GM18870 (cell line): Measurements from ENCODE around the gene MMP7.

Experiments used
- ATAC-seq: cut with Tn5 transposase; IDR thresholded peaks from one replicate; pipeline ENCODE4 v1.9.1; 2021; ENCODE audit warnings: moderate library complexity; ENCODE audit not compliant: unreplicated experiment

Gene MMP7, protein sequence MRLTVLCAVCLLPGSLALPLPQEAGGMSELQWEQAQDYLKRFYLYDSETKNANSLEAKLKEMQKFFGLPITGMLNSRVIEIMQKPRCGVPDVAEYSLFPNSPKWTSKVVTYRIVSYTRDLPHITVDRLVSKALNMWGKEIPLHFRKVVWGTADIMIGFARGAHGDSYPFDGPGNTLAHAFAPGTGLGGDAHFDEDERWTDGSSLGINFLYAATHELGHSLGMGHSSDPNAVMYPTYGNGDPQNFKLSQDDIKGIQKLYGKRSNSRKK

DNA sequence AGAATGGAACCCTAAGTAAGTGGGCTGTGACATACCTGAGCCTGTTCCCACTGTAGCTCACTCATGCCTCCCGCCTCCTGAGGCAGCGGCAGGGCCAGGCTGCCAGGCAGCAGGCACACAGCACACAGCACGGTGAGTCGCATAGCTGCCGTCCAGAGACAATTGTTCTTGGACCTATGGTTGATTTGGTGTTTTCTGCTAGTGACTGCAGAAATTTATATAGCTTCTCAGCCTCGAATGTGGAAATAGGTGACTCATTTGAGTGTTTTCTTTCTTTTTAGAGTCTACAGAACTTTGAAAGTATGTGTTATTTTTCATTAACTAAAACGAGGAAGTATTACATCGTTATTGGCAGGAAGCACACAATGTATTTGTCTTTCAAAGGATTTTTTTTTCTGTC is at the start of gene MMP7:
MMP7 (minus strand) TSS at position 190 of the 400 bp plus-strand sequence; CDS start at position 143, 47 bp downstream.
- no peak for ATAC-seq

DNA sequence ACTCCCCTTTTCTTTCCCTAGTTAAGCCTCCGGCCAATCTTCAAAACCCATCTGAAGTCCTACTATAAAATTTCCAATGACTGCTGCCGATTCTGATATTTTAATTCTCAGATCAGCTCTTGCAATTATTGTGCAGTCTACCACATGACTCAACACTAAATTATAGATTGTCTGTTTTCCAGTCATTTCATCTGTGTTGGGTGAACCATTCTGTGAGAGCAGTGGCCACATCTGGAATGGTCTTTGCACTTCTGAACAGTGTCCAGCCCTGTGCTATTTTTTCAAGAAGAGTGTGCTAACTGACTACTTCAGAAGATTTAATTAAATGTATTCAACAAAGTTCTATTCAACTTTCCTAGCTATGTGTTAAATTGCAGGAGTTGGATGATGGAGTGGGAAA is 47.2 kb upstream of the MMP7 start:
- ATAC-seq, result no peak

- ATAC-seq, result peak; percentile 55
These were observed 46.6 kb upstream of the MMP7 start for GRCh38 chr11:102577182-102577581.

- ATAC-seq, result no peak
These were observed 45.8 kb upstream of the MMP7 start for GRCh38 chr11:102576350-102576749.

- no peak for ATAC-seq
These were observed 44.5 kb upstream of the MMP7 start for GRCh38 chr11:102575012-102575411.

- no peak for ATAC-seq
These were observed 43.3 kb upstream of the MMP7 start for GRCh38 chr11:102573851-102574250.

- ATAC-seq, result no peak
These were observed 42.1 kb upstream of the MMP7 start for GRCh38 chr11:102572554-102573220.

- no peak for ATAC-seq
These were observed 38.3 kb upstream of the MMP7 start for GRCh38 chr11:102568851-102569250.

DNA sequence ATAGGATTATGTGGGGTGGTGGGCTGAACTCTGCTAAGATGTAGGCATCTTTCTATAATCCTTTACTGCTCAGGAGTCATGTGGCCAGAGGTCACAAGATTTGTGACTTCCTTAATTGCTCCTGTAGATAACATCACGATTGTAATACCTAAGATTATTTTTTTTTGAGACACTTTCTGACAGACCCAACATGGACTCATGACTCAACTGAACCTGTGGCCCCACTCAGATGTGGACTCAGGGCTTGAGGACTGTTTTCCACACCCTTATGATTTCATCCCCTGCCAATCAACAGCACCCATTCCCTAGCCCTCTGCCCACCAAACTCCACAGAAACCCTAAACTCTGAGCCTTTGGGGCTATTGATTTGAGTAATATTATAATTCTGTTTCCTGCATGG is 35.6 kb upstream of the MMP7 start:
- no peak for ATAC-seq

- ATAC-seq, result peak; percentile 70
These were observed 33.6 kb upstream of the MMP7 start for GRCh38 chr11:102564110-102564509.

DNA sequence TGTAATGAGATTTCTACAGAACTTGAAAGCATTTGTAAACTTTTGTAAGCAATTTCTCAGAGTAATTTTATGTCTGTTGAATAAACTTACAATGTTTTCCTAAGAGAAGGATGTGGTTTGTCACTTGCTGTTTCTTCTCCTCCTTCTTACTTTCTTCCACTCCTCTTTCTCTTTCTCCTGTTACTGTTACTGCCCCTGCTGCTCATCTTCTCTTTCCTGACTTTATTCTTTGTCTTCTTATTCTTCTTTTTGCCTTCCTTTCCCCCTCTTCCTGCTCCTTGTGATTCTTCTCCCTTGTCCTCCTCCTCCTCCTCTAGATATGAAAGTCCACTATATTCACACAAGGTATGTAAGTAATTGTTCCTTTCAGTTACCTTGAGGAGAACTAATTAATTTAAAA is 31.1 kb upstream of the MMP7 start:
- ATAC-seq, result no peak

DNA sequence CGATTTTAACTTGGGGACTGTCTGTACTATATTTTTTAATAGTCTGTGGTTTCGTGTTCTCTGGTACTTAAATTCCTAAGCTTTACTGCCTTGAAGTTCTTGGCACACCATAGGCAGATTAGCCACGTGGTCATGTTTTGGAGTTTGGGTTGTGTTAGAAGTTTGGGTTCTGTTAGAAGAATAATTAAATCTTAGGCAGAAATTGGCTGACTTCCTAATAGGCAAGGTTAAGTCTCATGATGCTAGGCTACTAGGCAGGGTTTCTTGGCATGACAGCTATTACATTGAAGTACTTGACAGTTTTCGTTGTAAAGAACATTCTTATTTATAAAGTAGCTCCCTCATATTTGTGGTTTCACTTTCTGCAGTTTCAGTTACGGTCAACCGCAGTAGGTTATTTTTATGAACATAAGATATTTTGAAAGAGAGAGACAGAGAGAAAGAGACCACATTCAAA is 30.0 kb upstream of the MMP7 start:
- ATAC-seq, result peak; percentile 75

- ATAC-seq, result peak; percentile 31
These were observed 29.3 kb upstream of the MMP7 start for GRCh38 chr11:102559839-102560238.

GRCh38 chr11:102555091-102555490 is 24.5 kb upstream of the MMP7 start:
- ATAC-seq, result no peak

DNA sequence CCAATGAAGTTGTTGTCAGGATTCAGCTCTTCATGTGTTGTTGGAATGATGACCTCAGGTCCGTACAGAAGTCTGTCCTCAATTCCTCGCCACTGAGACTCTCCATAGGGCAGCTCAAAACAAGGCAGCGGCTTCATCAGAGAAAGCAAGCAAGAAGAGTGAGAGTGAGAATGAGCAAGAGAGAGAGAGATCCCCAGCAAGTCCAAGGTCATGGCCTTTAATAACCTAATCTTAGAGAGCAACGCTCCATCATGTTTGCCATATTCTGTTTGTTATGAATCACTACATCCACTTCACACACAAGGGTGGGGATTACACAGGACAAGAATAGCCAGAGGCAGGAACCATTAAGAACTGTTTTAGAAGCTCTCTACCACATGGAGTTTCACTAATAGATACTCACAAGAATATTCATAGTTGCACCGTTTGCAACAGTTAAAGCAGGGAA is 23.3 kb upstream of the MMP7 start:
- ATAC-seq, result peak; percentile 97

GRCh38 chr11:102552447-102553194 is 22.1 kb upstream of the MMP7 start:
- ATAC-seq, result no peak

DNA sequence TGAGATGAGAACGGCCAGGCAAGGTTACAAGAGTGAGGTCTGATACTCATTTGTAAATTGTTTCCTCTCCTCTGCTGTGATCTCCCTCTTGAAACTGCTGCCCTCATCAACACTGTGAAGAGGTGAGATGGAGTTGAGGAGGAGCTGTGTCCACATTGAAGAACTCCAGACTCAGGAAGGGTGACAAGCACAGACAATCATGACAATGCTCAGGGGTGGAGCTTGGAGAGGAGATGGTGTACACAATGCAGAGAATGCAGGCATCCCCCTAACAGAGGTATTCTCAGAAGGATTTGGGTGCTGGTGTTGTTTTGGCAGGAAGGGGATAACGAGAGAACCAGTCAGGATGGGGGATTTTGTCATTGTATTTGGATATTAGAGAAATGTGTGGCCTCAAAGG is 21.5 kb upstream of the MMP7 start:
- no peak for ATAC-seq

DNA sequence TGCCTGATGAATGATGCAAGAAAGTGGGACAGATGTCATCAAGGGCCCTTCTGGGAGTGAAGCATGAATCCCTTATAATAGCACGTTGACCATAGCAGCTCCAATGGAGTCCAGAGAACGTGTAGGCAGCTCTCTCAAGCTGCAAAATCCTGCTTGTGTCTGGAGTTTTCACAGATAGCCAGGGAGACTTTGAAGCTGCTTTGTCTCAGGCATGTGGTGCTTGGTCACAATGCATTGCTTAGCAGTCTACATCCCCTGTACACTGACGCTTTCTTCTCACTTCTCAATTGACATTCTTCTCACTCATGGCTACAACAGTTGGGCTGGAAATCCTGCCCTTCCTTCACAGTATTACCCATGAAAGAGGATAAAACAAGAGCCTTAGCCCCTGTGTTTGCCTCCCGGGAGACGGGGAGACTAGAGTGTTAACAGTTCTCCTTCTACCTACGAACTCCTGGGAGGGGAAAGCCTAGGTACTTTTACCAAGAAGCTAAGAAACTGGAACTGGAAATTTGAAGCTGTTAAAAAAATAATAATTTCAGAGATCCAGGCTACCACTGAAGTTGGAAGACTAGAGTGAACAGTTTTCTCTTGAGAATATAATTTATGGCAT is 20.7 kb upstream of the MMP7 start:
- ATAC-seq, result no peak

DNA sequence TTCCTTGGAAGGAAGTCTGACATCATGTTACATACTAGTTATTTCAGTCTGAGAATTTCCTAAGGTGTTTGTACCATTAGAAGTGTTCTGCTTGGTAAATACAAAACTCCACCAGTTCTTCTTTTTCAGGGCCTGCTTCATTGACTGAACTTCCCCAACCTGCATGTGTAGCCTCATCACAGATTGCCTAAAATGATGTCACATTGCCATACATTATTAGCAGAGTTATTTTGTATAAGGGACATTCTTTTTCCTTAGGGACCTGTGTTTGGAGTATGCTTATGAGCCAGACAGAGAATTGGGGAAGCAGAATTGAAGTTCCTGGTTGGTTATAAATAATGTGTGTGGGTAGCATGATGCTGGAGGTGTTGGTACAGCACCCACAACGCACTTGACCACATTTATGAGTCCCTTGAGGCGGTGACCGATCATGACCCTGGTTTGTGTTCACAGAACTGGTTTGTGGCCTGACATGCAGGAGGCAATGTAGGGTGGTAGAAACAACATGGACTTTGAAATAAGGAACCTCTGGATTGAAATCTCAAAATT is 16.4 kb upstream of the MMP7 start:
- ATAC-seq, result peak; percentile 71

DNA sequence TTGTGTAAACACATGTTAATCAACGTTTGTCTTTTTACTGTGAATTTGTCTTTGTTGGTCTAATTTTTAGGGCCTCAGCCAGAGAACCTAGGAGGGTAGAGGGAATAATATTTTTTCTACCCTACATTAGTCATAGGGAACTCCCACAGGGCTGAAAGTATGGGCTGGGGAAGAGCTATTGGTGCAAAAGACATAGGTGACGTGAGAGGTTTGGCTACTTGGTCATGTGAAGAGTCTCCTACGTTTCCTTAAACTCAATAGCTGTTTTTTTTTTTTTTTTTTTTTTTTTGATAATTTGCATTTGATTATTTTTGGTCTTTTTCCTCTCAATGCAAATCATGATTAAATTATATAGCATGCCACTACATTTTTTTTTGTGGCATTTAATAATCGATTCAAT is 15.9 kb upstream of the MMP7 start:
- ATAC-seq, result peak; percentile 52

GRCh38 chr11:102545701-102546100 is 15.2 kb upstream of the MMP7 start:
- no peak for ATAC-seq
